ENCODE data around the gene NAA10. TPM values are rescaled to one million over a fixed set of nuclear protein-coding genes. Genes with fewer than 3 reads are reported as not detected.

Gene NAA10
- total RNA-seq, 4 donors from 2014 or later: 48.0 to 152 (median 73.8) TPM

GRCh38 chrX:153974726-153975286 is 40.0 kb upstream of the NAA10 start:
- WGBS, 2 donors: 63 to 76% methylated on average over 3 of the region's 3 CpGs
- no peak for TF ChIP-seq CTCF (IDR thresholded peaks at IDR 0.05)
- TF ChIP-seq POLR2A (IDR thresholded peaks at IDR 0.05): no peak
- no peak for TF ChIP-seq EP300 (IDR thresholded peaks at IDR 0.05)
- no peak overlapping the region for H3K4me3 ChIP-seq
- no peaks in the 10 kb centered on the region for H3K36me3 ChIP-seq
- DNase-seq (ENCODE audit: low spot score in 2 of 2): no peak
- peak overlapping the region in 3 of 4 donors; percentile 91 to 98 (median 96) for H3K27ac ChIP-seq
- H3K9me3 ChIP-seq: no peaks in the 10 kb centered on the region
- H3K27me3 ChIP-seq: no peaks in the 10 kb centered on the region
- H3K4me1 ChIP-seq: peaks cover 0 to 17% (median 2%) of the 10 kb centered on the region in 4 donors

- Histone ChIP-seq H3K27ac (peak overlapping the region; percentile 91 to 98 (median 96)), H3K36me3 (no peaks in the 10 kb centered on the region), H3K9me3 (no peaks in the 10 kb centered on the region), H3K27me3 (no peaks in the 10 kb centered on the region), H3K4me3 (no peak overlapping the region), H3K4me1 (peaks cover 0 to 22% (median 4%) of the 10 kb centered on the region in 4 donors)
- no peak for TF ChIP-seq CTCF (IDR thresholded peaks at IDR 0.05)
- no peak for TF ChIP-seq EP300 (IDR thresholded peaks at IDR 0.05)
- no peak for TF ChIP-seq POLR2A (IDR thresholded peaks at IDR 0.05)
- DNase-seq (ENCODE audit: low spot score in 2 of 2): no peak
- WGBS, 2 donors: 65 to 74% methylated on average over 13 of the region's 14 CpGs
Observed at GRCh38 chrX:153974003-153974725, 39.3 kb upstream of the NAA10 start.

- no peak for TF ChIP-seq CTCF (IDR thresholded peaks at IDR 0.05)
- TF ChIP-seq EP300 (IDR thresholded peaks at IDR 0.05): no peak
- no peak for TF ChIP-seq POLR2A (IDR thresholded peaks at IDR 0.05)
- 15 to 48% methylated on average over 15 to 20 of the region's 20 CpGs for WGBS, 2 donors
- DNase-seq (ENCODE audit: low spot score in 2 of 2): no peak
Observed at GRCh38 chrX:153973127-153974002, 38.5 kb upstream of the NAA10 start.

DNA sequence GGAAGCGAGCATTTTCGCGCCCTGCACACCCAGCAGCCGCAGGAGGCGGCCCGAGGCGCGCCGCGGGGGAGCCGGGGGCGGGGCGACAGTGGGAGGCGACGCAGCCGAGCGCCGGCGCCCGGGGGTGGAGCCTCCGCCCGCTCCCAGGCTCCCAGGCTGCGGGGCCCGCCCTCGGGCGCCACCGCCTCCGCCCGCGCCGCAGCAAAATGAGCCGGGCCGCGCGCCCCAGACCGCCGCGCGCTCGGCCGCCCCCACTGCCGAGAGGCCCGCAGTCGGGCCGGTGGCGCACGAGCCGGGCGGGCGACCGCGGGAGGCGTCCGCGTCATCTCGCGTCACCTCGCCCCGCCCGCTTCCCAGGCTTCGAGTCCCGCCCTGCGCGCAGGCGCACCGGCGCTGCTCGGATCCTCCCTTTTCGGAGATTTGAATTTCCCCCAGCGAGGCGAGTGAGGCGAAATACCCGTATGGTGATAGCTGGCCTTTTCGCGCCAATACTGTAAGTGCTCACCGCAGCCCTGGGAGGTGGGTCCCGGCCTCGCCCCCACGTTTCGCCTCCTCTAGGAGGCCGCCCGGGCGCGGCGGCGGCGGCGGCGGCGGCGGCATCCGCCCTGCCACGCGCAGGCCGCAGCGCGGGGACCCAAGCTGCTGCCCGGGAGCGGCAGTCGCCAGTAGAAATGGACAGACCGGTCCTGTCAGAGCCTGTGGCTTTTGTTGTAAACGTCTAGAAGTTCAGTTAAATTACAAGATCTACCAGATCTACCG is 37.7 kb upstream of the NAA10 start, which contains the start of gene TMEM187:
TMEM187 (plus strand) TSS at position 387 of the 759 bp plus-strand sequence. CDS start 9,309 bp downstream, outside the sequence.
- peak in 1 of 5 experiments; percentile 29 for TF ChIP-seq CTCF (IDR thresholded peaks at IDR 0.05)
- TF ChIP-seq EP300 (IDR thresholded peaks at IDR 0.05): no peak
- TF ChIP-seq POLR2A (IDR thresholded peaks at IDR 0.05): peak; percentile 63 to 75
- 0 to 10% methylated on average over 2 to 34 of the region's 103 CpGs for WGBS, 2 donors
- peak; percentile 61 to 65 for DNase-seq (ENCODE audit: low spot score in 2 of 2)

More at GRCh38 chrX:153973127-153974002, 38.5 kb upstream of the NAA10 start:
- Histone ChIP-seq H3K36me3 (no peaks in the 10 kb centered on the region), H3K27ac (peak overlapping the region; percentile 91 to 98 (median 96)), H3K4me1 (peaks cover 0 to 30% (median 12%) of the 10 kb centered on the region in 4 donors), H3K9me3 (no peaks in the 10 kb centered on the region), H3K27me3 (no peaks in the 10 kb centered on the region), H3K4me3 (peak overlapping the region; percentile 47 to 95 (median 56))

More for the DNA sequence above, 37.7 kb upstream of the NAA10 start, which contains the start of gene TMEM187:
- no peaks in the 10 kb centered on the region for H3K9me3 ChIP-seq
- H3K4me1 ChIP-seq: peaks cover 0 to 38% (median 19%) of the 10 kb centered on the region in 4 donors
- no peaks in the 10 kb centered on the region for H3K36me3 ChIP-seq
- H3K27ac ChIP-seq: peak within 1 kb of the TSS; percentile 95 to 98 (median 97)
- H3K4me3 ChIP-seq: peak within 1 kb of the TSS; percentile 64 to 95 (median 78)
- H3K27me3 ChIP-seq: no peaks in the 10 kb centered on the region

Data from tibial nerve (tissue), 4 donors.